Ascending aorta (tissue), 2 donors: ENCODE measurements around the gene DMBT1. TPM values are rescaled to one million over a fixed set of nuclear protein-coding genes. Genes with fewer than 3 reads are reported as not detected.

Experiments
- DNase-seq, 2 donors: peaks; one replicate each; pipeline ENCODE4 v3.0.0-alpha.2; 2019; ENCODE audit warnings: low spot score in 2 of 2
- H3K27ac ChIP-seq, 2 donors: fragments of 200-600 bp; sonication (generic); one replicate each; pipeline ENCODE4 v1.5.1; 2016 to 2017; ENCODE audit warnings: mild to moderate bottlenecking in 1 of 2
- H3K27me3 ChIP-seq: fragments of 200-600 bp; sonication (generic); one replicate; pipeline ENCODE4 v1.5.1; 2017
- H3K36me3 ChIP-seq, 2 donors: fragments of 200-600 bp; sonication (generic); one replicate each; pipeline ENCODE4 v1.5.1; 2016
- H3K4me1 ChIP-seq, 2 donors: fragments of 200-600 bp; sonication (generic); one replicate each; pipeline ENCODE4 v1.5.1; 2016 to 2017; ENCODE audit warnings: mild to moderate bottlenecking in 1 of 2
- H3K4me3 ChIP-seq, 2 donors: fragments of 200-600 bp; sonication (generic); one replicate each; pipeline ENCODE4 v1.5.1; 2016 to 2017; ENCODE audit warnings: mild to moderate bottlenecking in 1 of 2
- H3K9me3 ChIP-seq, 2 donors: fragments of 200-600 bp; sonication (generic); one replicate each; pipeline ENCODE4 v1.5.1; 2016
- CTCF ChIP-seq, 3 experiments: fragments of 200-600 bp in 2 of 3; fragments of 450-650 bp in 1 of 3; sonication (generic) in 2 of 3; IDR thresholded peaks; one replicate each; pipeline ENCODE4 v1.5.1; 2016 to 2019; ENCODE audit warnings: antibody characterized with exemption in 3 of 3, mild to moderate bottlenecking in 1 of 3, moderate library complexity in 1 of 3
- intact Hi-C: fragments of 100-400 bp; cut with DNase I; formaldehyde crosslinking; loops from one replicate; pipeline ENCODE4 v1.15.1; 2023
- total RNA-seq: library from RNA; depleted of rRNA; stranded (reverse); fragments of >200 nt; gene quantifications from one replicate; pipeline ENCODE4 v1.1.0, GENCODE V29; 2016

DMBT1 gene
- total RNA-seq, 1 donor from 2014 or later = not detected

- Histone ChIP-seq H3K27me3 (no peaks in the 10 kb centered on the region), H3K27ac (no peak overlapping the region), H3K36me3 (no peaks in the 10 kb centered on the region), H3K9me3 (no peaks in the 10 kb centered on the region), H3K4me1 (no peaks in the 10 kb centered on the region), H3K4me3 (no peak overlapping the region)
- no peak for TF ChIP-seq CTCF (IDR thresholded peaks at IDR 0.05)
- no peak for DNase-seq
- intact Hi-C loops = no loop called here
Measured at GRCh38 chr10:122541541-122542002, 19.0 kb upstream of the DMBT1 start.

GRCh38 chr10:122543676-122544445 lies 16.7 kb upstream of the DMBT1 start:
- Histone ChIP-seq H3K27ac (no peak overlapping the region), H3K9me3 (no peaks in the 10 kb centered on the region), H3K4me3 (no peak overlapping the region)

GRCh38 chr10:122544493-122544892 lies 16.1 kb upstream of the DMBT1 start:
- Histone ChIP-seq H3K9me3 (no peaks in the 10 kb centered on the region), H3K4me1 (no peaks in the 10 kb centered on the region), H3K4me3 (no peak overlapping the region), H3K27me3 (no peaks in the 10 kb centered on the region), H3K36me3 (no peaks in the 10 kb centered on the region), H3K27ac (no peak overlapping the region)
- DNase-seq = no peak
- intact Hi-C loops = no loop called here
- no peak for TF ChIP-seq CTCF (IDR thresholded peaks at IDR 0.05)

More at GRCh38 chr10:122543676-122544445, 16.7 kb upstream of the DMBT1 start:
- Histone ChIP-seq H3K4me1 (no peaks in the 10 kb centered on the region), H3K27me3 (no peaks in the 10 kb centered on the region), H3K36me3 (no peaks in the 10 kb centered on the region)
- no peak for TF ChIP-seq CTCF (IDR thresholded peaks at IDR 0.05)
- intact Hi-C loops = no loop called here
- no peak for DNase-seq

GRCh38 chr10:122546242-122546641 lies 14.3 kb upstream of the DMBT1 start:
- Histone ChIP-seq H3K4me3 (no peak overlapping the region), H3K9me3 (no peaks in the 10 kb centered on the region), H3K27ac (no peak overlapping the region), H3K4me1 (no peaks in the 10 kb centered on the region), H3K36me3 (no peaks in the 10 kb centered on the region), H3K27me3 (no peaks in the 10 kb centered on the region)
- DNase-seq = no peak
- no peak for TF ChIP-seq CTCF (IDR thresholded peaks at IDR 0.05)
- intact Hi-C loops = no loop called here

- Histone ChIP-seq H3K36me3 (no peaks in the 10 kb centered on the region), H3K27me3 (no peaks in the 10 kb centered on the region), H3K4me3 (no peak overlapping the region), H3K4me1 (no peaks in the 10 kb centered on the region), H3K9me3 (no peaks in the 10 kb centered on the region), H3K27ac (no peak overlapping the region)
- intact Hi-C loops = no loop called here
- no peak for DNase-seq
- no peak for TF ChIP-seq CTCF (IDR thresholded peaks at IDR 0.05)
Measured at GRCh38 chr10:122548407-122549085, 12.0 kb upstream of the DMBT1 start.
